ENCODE measurements around the gene HIVEP2.

The HIVEP2 gene

DNA sequence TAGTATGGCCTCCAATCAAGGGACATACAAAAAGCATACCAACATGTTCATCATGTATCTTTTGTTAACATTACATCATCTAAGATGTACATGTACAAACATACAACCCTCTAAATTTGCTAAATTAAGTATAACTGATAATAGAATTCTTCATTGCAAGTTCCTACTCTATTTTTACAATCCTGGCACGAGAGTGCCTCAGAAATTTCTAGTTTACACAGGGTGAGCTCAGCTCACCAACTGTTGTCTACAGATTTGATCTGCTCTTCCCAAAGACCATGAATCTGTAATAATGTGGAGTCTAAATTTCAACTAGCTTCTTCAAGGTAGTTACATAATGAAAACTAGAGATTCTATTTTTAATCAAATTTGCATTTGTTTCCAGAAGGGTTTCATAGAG, 179.7 kb downstream of the HIVEP2 start:
- DNase-seq, result no peak

DNA sequence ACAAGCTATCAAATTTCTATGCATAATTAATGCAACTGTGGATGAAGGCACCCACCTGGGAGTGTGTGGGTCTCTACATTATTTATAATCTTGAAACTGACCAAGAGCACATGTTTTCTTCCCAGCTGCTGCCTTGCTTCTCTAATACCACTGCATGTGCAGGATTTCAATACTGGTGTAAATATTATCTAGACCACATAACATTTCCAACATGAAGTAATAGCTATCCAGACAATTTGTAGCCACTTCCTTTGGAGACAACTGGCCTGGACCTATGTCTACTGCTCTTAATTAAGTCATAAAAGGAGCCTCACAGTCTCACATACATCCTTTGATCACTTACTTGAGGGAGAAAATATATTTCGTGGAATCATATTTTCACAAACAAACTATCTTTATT, 180.7 kb downstream of the HIVEP2 start:
- no peak for DNase-seq

DNA sequence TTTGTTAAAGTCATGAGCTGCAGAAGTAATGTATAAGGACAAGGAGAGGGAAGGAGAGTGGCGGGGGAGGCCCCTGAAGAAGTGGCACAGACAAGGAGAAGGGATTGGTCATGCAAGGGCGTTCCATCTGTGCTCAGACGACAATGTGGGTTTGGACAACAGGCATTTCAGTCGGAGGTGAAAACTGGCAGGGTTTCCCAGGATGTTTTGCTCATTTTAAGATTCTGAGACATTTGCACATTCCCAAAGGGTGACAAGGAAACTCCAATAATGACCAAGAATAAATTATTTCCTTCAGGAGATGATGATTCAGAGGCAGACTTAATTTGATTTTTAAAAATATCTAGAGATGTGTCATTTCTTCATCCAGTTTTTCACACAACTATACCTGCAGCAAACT, 181.8 kb downstream of the HIVEP2 start:
- no peak for DNase-seq

DNA sequence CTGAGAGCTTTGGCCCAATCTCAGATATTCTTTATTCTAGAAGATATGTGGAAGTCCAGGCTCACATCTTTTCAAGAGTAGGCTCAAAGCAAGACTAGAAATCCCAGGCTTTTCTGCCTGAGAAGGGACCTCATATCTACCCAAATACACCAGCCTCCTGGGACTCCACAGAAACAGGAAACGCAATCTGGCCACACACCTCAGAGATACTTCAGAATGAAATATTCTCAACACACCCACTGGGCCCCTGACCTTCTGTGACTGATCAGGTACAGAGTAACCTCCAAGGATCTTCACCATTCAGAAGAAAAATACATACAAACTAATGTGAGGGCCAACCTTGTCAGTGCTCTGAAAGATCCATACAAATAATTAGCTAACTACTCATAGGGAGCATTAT, 183.2 kb downstream of the HIVEP2 start:
- no peak for DNase-seq

DNA sequence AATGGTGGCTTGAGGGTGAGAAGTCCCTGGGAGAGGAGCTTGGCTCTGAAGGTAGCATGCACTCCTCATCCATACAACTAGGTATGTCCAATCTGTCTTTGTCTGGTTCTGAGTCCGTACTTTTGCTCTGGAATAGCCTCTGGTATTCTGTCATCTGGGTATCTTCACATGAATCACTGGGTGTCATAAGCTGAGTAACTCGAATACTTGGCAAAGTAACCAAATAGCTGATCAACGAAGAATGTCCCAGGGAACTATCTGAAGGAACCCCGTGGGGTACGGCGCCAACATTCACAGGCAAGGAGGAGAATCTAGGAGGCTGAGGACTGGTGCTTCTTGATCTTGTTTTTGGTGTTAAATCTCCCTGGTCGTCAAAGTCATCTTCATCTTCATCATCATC, 184.8 kb downstream of the HIVEP2 start:
- no peak for DNase-seq

DNA sequence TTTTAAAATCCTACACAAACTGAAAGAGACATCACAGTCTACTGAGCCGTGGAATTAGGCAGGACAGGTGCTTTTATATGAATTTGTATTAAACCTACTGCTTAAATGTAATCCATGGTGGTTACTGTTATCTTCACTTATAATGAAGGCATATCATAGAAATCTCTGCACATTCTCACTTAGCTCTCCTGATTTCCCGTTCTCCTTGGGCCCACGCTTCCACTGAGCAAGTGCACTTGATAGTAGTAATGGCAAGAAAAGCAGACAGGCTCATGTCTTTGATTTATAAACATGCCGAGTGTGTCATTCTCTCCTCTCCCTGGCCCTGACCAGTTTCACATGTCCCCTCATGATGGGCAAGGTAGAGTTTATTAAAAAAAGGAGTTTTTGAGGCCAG, 186.3 kb downstream of the HIVEP2 start:
- DNase-seq, result no peak

DNA sequence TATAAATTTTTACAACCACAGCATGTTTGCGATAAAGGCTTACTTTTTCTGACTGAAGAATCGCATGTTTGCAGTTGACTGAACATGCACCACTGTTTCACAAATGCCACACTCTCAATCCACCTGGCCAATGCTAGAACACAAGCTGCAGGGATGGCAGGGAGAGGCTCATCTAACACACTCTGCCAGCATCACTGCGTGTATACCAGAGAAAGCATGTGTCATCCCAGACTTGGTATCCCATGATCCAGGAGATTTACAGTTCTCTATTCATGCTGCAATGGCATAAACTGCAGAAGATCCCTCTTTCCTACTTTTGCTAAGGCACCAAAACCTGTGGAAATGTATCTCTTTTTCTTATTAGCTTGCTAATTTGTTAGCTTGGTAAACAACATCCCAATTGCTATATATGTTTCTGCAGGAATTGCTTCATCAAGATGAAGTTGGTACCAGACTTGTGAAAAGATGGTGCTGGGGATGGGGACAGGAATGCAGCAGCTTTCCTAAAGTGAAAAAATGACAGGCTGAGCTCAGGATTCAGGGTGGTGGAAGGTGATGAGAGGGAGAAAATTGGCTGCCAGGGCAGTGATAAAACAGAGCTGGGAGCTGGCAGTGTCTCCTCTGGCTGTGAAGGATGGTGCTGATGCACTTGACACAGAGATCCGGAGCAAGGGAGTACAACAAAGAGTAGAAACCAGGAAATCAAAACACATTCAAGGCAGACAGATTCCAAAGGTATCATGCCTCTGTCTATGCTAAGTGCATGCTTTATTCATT, 186.9 kb downstream of the HIVEP2 start:
- no peak for DNase-seq

DNA sequence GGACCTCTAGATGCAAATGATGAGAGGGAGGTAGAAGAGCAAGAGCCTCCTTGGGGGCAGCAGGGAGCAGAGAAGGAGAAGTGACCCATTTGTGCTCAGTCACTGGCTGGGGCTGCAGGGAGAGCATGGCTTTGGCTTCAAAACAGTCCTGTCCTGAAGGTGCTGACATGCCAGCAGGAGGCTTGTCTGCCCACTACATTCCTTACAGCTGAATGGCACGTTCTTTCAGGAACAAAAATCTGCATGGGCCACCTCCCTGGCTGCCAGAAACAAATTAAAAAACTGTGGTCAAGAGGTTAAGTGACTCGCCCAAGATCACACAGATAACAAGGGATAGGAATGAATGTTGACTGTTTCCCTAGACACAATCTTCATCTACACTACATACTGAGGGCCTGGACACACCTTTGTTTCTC, 188.8 kb downstream of the HIVEP2 start:
- DNase-seq, result no peak

DNA sequence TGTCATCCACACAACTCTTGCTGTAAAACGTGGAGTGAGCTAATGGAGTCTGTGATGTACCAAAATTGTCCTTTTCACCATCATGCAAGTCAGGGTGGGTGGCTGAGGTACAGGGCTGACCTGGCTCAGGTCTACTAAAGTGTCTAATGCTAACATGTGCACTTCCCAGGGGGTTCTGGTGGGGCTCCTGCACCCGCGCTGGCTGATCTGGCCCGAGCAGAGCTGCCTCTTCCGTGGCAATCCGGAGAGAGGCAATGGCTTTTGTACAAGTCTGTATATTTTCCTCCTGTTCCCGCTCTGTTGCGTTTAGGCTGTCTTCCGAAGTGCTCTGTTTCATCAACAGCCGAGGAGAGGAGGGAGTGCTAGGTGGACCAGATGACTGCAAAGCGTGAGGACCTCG, 191.8 kb downstream of the HIVEP2 start:
- DNase-seq, result no peak

DNA sequence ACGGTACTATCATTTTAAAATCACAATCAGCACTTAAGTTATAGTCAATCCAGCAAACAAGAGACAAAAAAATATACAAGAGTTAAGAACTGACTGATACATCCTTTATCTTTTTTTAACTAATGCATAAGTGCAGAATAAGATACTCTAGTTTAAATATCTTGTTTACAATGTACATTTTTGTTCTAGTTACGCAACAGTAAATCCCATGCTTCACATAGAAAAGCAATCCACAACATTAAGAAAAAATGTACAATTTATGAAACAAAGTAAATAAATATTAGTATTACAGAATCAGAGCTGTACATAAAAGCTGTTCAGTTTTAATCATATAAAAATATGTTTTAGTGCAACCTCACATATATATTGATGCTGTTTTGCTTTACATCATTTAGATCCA, 192.6 kb downstream of the HIVEP2 start:
- DNase-seq, result no peak

DNA sequence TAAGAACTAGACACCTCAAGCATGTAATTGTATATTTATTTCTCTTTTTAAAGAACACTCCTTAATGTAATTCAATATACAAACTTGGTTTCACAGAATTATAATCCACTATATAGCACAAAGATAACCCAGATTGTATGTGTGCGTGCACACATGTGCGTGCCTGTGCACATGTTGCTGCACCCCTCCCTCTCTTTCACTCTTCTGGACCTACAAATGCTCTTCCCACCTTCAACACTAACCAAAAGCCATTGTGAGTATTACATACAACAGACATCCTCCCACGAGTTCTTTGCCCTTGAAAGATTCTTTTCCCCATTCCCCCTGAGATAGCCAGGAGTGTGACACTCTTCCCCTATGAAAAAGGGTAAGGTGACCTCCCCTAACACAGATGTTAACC, 193.5 kb downstream of the HIVEP2 start:
- no peak for DNase-seq

DNA sequence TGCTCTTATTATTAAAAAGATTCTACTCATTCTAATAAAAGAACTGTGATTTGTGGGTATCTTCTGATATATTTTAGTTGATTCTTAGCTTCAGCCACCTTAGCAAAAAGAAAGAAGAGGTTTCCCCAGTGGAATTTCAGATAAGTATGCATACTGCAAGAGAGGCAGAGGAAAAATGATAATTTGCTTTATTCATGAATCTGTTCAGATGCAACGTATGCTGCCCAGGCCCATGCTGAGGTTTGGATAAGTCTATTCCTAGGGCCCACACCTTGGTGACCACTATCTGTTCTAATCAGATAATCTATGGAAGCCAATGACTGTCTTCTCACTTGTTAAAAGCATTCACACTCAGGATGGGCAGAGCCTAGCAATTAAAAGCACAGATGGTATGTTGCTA, 194.0 kb downstream of the HIVEP2 start:
- no peak for DNase-seq

DNA sequence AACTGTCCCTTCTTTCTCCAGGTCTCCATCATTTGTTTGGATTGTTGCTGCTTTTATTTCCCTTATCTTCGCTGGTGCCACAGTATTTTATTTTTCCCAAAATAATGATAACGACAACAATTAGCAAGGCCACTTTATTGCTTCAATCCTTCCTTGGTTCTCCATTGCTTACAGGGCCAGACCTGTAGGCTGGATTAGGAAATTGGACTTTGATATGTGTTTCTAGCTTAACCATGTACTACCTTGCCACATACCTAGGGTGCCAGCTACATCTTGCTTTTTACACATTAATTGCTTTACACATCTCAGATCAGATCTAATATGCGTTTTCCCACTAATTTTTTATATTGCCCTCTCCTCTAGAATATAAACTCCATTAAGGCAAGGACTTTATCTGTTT, 195.4 kb downstream of the HIVEP2 start:
- no peak for DNase-seq

DNA sequence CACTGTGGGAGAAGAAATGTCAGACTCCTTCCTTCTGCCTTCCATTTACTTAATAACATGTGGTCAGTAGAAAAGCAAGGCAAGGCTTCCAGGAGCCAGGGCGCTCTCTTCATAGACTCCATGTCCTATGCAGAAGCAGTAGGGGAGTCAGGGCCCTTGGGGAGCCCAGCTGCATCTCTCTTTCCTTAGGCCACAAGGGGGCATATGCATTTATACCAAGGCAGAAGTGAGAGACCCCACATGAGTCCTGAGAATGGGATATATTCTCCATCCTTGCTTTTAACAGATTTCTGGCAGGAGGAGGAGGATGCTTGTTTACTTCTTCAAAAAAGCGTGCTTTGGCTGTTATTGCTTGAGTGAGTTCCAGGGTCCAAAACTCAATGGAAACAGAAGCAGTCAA, 198.5 kb downstream of the HIVEP2 start:
- peak in 1 of 2 experiments; percentile 23 for DNase-seq

DNA sequence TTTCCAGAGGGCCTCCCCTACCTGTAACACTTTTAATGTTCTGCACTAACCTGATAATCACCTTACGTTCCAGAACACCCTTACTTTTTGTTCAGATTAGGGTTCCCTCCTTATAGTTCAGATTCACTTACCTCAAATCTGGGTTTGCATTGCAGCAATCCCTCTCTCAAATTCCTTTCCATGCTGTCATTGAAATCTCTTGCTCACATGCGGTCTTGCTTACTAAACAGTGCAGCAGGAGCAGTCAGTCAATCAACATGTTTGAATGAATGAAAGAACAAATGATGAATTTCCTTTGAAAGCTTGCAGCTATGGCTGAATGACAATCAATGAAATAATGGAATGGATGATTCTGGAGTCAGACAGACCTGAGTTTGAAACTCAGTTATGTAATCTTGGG, 200.1 kb downstream of the HIVEP2 start:
- DNase-seq, result no peak

DNA sequence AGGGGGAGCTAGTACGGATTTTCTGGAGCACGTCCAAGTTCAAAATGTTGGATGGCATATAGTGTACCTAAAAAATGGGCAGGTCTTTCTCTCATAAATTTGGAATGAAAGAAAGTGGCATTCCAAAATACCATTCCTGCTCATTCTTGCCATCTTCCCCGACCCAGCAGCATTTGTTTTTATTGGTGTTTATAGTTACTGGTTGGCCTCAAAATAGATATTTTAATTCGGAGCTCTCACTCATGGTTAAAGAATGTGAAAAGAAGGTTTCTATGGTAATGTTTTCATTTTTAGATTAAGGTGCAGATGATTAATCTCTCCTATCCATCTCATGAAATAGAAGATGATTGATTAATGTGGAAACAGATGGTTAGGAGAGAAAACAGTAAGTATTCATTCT, 204.5 kb downstream of the HIVEP2 start:
- DNase-seq, result no peak

DNA sequence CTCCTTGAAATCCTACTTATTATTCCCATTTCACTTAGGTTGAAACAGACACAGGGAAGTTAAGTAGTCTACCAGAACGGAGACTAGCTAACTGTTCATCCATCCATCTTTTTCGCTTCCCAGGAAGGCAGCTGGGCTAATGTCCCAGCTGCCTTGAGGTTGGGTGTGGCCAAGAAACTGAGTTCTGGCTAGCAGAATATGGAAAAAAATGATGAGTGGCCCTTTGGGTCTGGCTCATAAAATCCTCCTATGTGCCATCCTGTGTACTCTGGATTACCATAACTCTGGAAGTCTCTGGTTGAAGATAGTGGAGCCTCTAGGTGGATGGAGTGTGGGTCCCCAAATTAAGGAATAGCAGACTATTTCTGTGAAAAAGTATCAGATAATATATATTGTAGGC, 206.2 kb downstream of the HIVEP2 start:
- DNase-seq, result no peak

DNA sequence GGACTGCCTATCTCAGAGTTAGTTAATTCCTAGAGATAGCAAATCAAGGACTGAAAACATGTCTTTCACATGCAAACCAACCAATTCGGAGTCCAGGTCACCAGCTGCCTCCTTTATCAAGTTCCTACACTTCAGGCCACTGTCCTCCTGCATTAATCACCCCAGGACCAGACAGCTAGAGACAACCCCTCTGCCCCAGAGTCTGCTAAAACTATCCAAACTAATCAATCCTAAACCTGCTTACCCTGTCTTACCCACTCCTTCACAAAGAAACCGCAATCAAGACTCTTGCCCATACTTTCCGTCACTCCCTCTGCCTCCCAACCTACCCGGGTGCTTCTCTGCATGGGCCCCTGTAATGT, 207.0 kb downstream of the HIVEP2 start:
- no peak for DNase-seq

DNA sequence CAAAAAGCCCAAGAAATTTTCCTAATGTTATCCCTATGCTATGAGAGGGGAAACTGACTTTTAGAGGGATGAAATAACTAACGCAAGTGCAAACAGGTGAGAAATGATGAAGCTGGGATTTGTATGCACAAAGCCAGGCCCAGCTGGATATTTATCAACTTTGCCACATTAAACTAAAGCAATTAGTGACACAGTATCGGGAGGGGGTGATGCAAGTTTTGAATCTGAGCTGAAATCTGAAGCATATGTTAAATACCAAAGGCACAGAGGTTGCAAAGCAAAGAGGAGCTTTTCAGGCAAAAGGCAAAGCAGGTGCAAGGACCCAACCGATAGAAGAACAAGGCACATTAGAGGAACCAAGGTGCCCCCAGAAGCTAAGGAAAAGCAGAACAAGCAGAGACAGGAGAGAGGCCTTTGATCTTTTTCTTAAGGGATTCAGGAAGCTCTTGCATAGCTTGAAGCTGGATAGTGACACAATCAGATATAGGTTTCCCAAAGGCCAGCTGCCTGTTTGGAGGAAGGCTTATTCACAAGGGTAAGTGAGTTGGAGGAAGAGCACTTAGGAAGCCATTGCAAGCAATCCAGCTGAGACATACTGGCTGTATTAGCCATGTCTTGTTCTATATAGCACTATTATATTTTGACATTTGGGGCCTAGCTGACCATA, 207.5 kb downstream of the HIVEP2 start:
- DNase-seq, result no peak

DNA sequence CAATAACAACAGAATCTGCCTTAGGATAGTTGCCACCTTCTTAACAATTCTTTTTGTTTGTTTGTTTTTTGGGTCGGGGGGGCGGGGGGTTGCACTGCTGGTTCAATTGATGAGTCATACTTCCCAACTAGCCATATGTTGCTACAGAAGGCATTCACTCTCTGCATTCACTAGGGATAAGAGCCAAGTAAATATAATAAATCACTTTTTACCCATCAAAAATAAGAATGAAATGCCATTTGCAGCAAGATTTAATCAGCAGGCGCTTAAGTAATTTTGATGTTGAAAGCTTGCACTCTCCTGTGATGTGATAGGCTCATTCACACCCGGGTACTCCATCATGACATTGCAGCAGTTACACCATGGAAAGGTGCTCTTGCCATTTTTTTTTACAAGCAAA, 209.8 kb downstream of the HIVEP2 start:
- no peak for DNase-seq

DNA sequence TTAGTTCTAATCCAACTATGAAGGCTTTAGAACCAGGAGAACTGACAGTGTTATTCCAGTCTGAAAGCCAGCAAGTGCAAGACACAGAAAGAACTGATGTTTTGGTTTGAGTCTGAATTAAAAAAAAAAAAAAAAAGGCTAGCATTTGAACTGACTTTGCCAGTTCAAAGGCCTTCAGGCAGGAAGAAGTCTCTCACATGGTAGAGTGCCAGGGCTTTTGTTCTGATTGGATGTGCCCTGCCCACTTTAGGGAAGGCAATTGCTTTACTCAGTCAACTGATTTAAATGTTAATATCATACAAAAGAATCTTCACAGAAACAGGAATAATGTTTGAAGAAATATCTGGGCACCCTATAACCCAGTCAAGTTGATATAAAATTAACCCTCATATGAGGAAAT, 212.2 kb downstream of the HIVEP2 start:
- no peak for DNase-seq

DNA sequence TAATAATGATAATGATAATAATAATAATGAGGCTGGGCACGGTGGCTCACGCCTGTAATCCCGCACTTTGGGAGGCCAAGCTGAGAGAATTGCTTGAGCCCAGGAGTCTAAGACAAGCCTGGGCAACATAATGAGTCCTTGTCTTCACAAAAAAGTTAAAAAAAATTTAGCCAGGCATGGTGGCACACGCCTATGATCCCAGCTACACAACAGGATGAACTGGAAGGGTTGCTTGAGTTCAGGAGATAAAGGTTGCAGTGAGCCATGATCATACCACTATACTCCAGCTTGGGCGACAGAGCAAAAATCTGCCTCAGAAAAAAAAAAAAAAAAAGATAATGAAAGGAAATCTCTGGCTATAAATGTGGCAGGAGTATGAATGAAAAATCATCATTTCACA, 213.4 kb downstream of the HIVEP2 start:
- DNase-seq, result no peak

DNA sequence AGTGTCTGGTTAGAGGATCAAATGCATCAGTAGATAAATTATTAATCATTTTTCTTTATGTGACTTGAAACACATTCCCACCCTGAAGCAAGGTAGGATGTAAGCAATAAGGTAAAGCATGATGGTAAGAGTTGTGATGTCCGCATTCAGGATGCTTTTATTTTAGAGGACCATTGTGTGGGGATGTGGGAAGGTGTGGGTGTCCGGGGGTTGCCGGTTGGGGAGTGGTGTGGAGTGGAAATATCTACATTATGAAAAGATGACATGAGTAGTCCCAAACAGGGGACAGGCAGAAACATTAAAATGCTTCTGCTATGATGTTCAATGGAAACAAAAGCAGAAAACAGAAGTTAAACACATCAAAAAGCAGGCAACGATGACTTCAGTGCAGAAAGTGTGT, 215.4 kb downstream of the HIVEP2 start:
- DNase-seq, result no peak

DNA sequence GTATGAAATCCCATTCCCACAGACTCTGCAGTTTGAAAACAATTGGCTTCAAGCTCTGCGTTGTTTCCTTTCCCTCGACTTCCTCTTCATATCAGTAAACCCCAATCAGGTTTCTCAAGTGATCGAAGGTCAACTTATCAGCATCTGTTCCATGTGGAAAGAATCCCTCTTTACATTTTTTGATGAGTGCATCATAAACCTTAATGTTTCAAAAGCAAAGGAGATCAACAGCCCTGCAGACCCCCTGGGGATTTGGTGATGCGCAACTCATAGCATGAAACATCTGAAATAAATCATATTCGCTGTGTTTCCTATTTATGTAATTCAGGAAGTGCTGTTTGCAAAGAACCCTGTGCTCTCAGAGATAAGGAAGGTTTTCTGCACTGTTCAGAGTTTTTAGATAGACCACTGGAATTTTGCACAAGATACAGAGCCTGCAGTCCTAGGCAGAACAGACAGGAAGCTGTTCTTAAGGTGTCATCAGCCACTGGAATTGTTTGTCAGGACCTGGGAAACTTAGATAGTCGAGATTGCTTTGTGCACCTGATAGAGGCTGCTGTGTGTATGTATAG, 216.0 kb downstream of the HIVEP2 start:
- DNase-seq, result no peak

DNA sequence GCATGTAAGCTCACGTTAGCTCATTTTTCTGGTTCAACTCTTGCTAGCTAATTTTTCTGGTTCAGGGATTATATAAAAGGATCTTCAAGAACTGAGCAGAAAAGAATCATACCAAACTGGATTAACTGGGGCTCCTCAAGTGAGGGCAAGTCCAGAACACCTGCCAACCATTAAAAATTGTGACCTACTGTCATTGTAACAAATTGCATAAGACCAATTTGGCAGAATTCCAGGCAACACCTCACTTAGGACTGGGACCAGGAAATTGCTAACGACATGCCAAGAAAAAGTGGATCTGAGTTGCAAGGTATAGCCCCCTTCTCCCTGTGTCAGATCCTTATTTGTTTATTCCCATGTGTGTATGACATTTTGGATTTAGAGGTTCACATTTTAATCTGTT, 216.6 kb downstream of the HIVEP2 start:
- no peak for DNase-seq
